ENCODE results near the gene CCDC6.
"Not testable (repeated sequence)": the region's sequence is repeated elsewhere in the genome, so short reads cannot be mapped to it uniquely, and the experiment has no call there.

Gene CCDC6

GRCh38 chr10:59885430-59886134 is 20.8 kb downstream of the CCDC6 start:
- DNase-seq (ENCODE audit: low read depth): no peak
- no peak for TF ChIP-seq CTCF (conservative IDR thresholded peaks at IDR 0.05; ENCODE audit: low read depth, low read length)
- H3K4me3 ChIP-seq (ENCODE audit: low read depth, low read length): no peak overlapping the region

GRCh38 chr10:59884893-59885292 is 21.5 kb downstream of the CCDC6 start:
- not testable (repeated sequence) for H3K4me3 ChIP-seq (ENCODE audit: low read depth, low read length); DNase-seq (ENCODE audit: low read depth)

- DNase-seq (ENCODE audit: low read depth): no peak
- TF ChIP-seq CTCF (conservative IDR thresholded peaks at IDR 0.05; ENCODE audit: low read depth, low read length): no peak
- no peak overlapping the region for H3K4me3 ChIP-seq (ENCODE audit: low read depth, low read length)
These were observed 24.7 kb downstream of the CCDC6 start for GRCh38 chr10:59881640-59882039.

GRCh38 chr10:59880971-59881510 is 25.3 kb downstream of the CCDC6 start:
- no peak overlapping the region for H3K4me3 ChIP-seq (ENCODE audit: low read depth, low read length)
- TF ChIP-seq CTCF (conservative IDR thresholded peaks at IDR 0.05; ENCODE audit: low read depth, low read length): no peak
- no peak for DNase-seq (ENCODE audit: low read depth)

GRCh38 chr10:59880019-59880717 is 26.2 kb downstream of the CCDC6 start:
- no peak for TF ChIP-seq CTCF (conservative IDR thresholded peaks at IDR 0.05; ENCODE audit: low read depth, low read length)
- no peak overlapping the region for H3K4me3 ChIP-seq (ENCODE audit: low read depth, low read length)
- DNase-seq (ENCODE audit: low read depth): no peak

GRCh38 chr10:59879363-59879913 is 26.9 kb downstream of the CCDC6 start:
- no peak for TF ChIP-seq CTCF (conservative IDR thresholded peaks at IDR 0.05; ENCODE audit: low read depth, low read length)
- DNase-seq (ENCODE audit: low read depth): no peak
- no peak overlapping the region for H3K4me3 ChIP-seq (ENCODE audit: low read depth, low read length)

GRCh38 chr10:59878915-59879314 is 27.4 kb downstream of the CCDC6 start:
- H3K4me3 ChIP-seq (ENCODE audit: low read depth, low read length): no peak overlapping the region
- DNase-seq (ENCODE audit: low read depth): no peak
- no peak for TF ChIP-seq CTCF (conservative IDR thresholded peaks at IDR 0.05; ENCODE audit: low read depth, low read length)
